ENCODE measurements around the gene HOXC4. TPM values are rescaled to one million over a fixed set of nuclear protein-coding genes. Genes with fewer than 3 reads are reported as not detected.
A peak's percentile ranks its signal among the peaks of the same experiment; 100 is the strongest.

The HOXC4 gene
- total RNA-seq, 6 experiments from 2014 or later: 0.35 to 0.73 (median 0.38) TPM; not detected in 2

DNA sequence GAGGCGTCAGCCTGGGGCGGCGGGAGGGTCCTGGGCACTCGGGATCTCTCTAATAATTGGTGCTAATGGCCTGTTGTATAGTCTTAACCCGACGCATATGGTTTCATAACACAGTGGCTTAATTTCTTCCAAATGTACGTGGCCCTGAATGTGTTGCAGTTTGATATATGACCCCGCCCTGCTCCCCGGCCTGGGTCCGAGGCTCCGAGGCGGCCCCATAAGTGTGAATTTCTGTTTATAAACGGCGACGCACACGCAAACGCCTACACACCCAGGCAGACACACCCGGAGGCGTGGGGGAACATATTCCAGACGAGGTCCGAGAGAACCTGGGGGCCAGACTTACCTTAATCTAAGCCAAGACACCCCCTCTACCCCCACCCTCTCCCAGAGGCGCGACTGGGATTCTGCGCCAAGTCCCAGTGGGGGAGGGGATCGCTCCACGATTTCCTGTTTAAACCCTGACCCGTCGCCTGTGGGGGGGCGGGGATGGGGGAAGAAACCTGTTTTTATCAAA lies 35.1 kb upstream of the HOXC4 start:
- H3K27ac Mint-ChIP-seq: no peak overlapping the region; the same call in 1 of the 2 replicates
- peaks cover 57% of the 10 kb centered on the region for H3K27me3 Mint-ChIP-seq (ENCODE audit: insufficient read depth)
- H3K36me3 Mint-ChIP-seq (ENCODE audit: low read depth): no peaks in the 10 kb centered on the region
- no peak for DNase-seq
- H3K9me3 Mint-ChIP-seq: no peaks in the 10 kb centered on the region
- peaks cover 20% of the 10 kb centered on the region for H3K4me1 Mint-ChIP-seq (ENCODE audit: low read depth)
- TF ChIP-seq, protein P1, sequence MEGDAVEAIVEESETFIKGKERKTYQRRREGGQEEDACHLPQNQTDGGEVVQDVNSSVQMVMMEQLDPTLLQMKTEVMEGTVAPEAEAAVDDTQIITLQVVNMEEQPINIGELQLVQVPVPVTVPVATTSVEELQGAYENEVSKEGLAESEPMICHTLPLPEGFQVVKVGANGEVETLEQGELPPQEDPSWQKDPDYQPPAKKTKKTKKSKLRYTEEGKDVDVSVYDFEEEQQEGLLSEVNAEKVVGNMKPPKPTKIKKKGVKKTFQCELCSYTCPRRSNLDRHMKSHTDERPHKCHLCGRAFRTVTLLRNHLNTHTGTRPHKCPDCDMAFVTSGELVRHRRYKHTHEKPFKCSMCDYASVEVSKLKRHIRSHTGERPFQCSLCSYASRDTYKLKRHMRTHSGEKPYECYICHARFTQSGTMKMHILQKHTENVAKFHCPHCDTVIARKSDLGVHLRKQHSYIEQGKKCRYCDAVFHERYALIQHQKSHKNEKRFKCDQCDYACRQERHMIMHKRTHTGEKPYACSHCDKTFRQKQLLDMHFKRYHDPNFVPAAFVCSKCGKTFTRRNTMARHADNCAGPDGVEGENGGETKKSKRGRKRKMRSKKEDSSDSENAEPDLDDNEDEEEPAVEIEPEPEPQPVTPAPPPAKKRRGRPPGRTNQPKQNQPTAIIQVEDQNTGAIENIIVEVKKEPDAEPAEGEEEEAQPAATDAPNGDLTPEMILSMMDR (IDR thresholded peaks at IDR 0.05): no peak
- H3K4me3 Mint-ChIP-seq: peak overlapping the region; percentile 89; the same call in 1 of the 2 replicates

DNA sequence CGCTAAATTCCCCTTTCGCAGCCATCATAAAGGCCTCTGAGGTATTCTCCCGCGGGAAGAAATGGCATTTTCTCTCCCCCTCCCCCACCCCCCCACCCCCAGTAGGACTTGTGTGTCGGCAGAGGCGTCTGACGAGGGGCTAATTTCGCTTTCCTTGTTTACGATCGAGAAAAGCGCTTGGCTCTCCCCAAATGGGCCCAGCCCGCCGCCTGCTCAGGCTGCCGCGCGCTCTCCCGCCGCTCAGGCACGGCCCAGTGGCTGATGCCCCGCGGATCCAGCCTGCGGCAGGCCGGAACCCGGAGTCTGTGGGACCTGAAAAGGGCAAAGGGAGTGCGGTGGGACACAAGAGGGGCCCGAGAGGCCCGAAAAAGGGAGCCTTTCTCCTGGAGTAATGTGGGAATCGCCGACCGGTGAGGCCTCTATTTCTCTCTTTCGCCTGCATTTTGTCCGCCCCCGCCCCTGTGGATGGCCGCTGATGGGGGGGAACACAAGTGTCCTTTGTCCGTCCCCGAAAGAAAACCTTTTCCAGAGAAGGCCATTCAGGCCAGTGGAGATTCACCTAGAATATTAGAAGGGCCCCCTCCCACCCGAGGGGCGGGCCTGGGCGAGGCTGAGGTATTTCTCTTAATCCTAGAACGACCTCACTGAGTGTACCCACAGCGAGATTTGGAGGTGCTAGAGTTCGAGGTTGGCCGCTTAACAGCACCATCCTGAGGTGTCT lies 34.4 kb upstream of the HOXC4 start:
- DNase-seq: no peak
- Mint-ChIP-seq H3K36me3 (ENCODE audit: low read depth) (no peaks in the 10 kb centered on the region), H3K27ac (no peak overlapping the region), H3K4me3 (no peak overlapping the region), H3K9me3 (no peaks in the 10 kb centered on the region), H3K4me1 (ENCODE audit: low read depth) (peaks cover 14% of the 10 kb centered on the region), H3K27me3 (ENCODE audit: insufficient read depth) (peaks cover 58% of the 10 kb centered on the region)
- TF ChIP-seq, protein P1 (IDR thresholded peaks at IDR 0.05): no peak

DNA sequence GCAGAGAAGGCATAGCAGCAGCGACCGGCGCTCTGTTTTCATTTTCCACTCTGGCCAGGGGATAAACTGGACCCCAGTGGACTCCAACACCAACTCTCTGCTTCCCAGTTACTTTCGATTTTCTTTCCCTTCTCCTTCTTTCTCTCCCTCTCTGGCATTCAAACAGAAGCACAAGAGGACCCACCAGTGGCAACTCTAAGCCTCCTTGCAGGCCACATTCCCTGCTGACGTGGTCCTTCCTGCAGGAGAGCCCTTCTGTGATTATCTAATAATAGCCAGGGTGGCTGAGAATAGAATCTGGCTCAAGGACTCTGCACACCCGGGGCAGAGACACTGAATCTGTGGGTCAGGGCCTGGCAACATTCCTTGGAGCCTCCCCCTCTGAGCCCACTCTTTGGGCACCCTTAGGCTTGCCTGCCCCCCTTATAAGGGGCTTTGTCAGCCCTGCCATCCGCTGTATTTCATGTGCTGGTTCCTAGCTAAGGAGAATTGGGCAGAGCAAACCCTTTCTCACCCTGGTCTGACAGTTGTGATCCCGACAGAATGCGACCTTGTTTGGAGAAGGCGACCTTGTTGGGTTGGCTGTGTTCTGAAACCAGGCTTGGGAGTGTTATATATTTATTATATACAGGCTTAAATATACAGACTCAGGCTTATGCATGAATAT lies 33.6 kb upstream of the HOXC4 start:
- TF ChIP-seq, protein P1 (IDR thresholded peaks at IDR 0.05): no peak
- Mint-ChIP-seq H3K4me1 (ENCODE audit: low read depth) (peaks cover 14% of the 10 kb centered on the region), H3K36me3 (ENCODE audit: low read depth) (no peaks in the 10 kb centered on the region), H3K27me3 (ENCODE audit: insufficient read depth) (peaks cover 56% of the 10 kb centered on the region), H3K27ac (no peak overlapping the region; the same call in 1 of the 2 replicates), H3K9me3 (no peaks in the 10 kb centered on the region), H3K4me3 (peak overlapping the region; percentile 56)
- no peak for DNase-seq

DNA sequence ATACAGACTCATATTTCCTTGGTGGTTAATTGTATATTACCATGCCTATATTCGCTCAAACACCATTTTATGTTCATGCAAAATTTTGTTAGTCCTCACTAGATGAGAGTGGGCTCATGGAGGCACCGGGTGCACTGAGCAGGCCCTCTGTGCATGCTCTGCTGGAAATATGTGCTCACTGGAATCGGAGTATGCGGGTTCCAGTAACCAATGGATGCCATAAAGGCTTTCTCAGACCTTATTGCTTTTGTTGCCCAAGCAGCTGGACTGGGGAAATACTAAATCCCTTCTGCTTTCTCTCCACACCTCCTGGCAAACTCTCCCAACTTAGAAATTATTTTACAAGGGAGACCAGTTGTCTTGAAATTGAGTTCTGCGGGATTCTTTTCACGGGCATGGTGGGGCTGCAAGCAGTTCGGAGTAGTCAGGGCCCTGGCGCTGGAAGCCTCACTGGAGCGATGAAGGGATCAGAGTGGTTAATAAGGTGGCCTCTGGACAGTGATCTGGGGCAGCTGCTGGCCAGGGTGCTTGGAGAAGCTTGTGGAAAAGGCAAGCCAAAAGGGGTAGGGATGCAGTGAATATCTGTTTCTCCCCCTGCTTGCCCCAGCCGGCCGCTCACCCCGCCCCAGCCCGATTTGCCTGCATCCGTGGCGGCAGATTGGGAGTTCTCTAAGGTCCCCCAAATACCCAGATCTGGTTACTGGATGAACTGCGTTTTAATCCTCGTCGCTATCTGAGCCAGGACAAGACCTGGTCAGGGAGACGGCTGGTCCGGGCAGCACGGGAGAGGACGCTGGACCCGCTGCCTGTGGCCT lies 32.8 kb upstream of the HOXC4 start:
- Mint-ChIP-seq H3K9me3 (no peaks in the 10 kb centered on the region), H3K27me3 (ENCODE audit: insufficient read depth) (peaks cover 55% of the 10 kb centered on the region), H3K4me3 (no peak overlapping the region), H3K27ac (no peak overlapping the region), H3K36me3 (ENCODE audit: low read depth) (no peaks in the 10 kb centered on the region), H3K4me1 (ENCODE audit: low read depth) (peaks cover 17% of the 10 kb centered on the region)
- no peak for DNase-seq
- TF ChIP-seq, protein P1 (IDR thresholded peaks at IDR 0.05): no peak

DNA sequence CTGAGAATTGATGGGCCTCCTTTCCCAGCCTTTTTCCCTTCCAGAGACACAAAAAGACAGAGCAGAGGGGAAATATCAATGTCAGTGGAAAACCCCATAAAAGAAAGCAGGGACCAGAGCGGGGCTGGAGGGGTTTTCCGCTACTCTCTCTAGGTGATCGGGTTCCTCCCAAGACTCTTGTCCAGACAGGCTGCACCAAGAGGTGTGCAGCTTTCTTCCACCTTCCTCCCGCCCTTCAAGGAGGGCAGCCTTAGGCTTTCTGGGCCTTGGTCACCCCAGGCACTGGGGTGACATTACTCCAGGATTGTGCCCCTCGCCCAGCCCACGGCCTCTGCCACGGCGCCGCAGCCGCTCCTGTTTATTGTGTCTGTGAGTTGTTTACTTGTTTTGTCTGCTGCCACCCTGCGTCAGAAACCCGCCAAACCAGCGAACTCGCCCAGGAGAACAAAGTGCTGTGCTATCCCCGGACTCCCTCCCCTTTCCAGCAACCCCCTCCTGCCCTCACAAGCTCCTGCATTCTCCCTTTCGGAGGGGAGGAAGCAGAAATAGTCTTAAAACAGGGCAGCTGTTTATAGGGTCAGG lies 32.1 kb upstream of the HOXC4 start:
- H3K4me3 Mint-ChIP-seq: no peak overlapping the region
- no peaks in the 10 kb centered on the region for H3K36me3 Mint-ChIP-seq (ENCODE audit: low read depth)
- TF ChIP-seq, protein P1 (IDR thresholded peaks at IDR 0.05): no peak; the same call in 1 of the 2 replicates
- peaks cover 62% of the 10 kb centered on the region for H3K27me3 Mint-ChIP-seq (ENCODE audit: insufficient read depth)
- H3K27ac Mint-ChIP-seq: no peak overlapping the region
- peaks cover 22% of the 10 kb centered on the region for H3K4me1 Mint-ChIP-seq (ENCODE audit: low read depth)
- no peaks in the 10 kb centered on the region for H3K9me3 Mint-ChIP-seq
- DNase-seq: no peak

All from HFFc6 (cell line).